ENCODE data around the gene PCCB.

DNA sequence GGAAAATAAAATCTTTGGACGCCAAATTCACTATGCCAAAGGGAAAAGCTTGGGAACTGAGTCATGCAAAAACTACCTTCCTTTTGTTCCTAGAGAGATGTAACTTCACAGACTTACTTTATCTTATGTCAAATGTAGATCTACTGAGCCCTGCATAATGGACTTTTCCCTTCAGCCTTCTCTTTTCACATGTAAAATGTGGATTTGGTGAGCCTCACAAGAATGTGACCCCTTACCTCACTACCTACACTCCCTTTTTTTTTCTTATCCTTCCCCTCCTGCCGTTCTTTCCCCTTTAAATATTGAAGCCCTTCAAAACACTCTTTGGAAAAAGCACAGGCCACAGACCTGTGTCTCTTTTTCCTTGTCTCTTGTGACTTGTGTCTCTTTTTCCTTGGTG lies 14.0 kb upstream of the PCCB start:
- TF ChIP-seq, protein P1, sequence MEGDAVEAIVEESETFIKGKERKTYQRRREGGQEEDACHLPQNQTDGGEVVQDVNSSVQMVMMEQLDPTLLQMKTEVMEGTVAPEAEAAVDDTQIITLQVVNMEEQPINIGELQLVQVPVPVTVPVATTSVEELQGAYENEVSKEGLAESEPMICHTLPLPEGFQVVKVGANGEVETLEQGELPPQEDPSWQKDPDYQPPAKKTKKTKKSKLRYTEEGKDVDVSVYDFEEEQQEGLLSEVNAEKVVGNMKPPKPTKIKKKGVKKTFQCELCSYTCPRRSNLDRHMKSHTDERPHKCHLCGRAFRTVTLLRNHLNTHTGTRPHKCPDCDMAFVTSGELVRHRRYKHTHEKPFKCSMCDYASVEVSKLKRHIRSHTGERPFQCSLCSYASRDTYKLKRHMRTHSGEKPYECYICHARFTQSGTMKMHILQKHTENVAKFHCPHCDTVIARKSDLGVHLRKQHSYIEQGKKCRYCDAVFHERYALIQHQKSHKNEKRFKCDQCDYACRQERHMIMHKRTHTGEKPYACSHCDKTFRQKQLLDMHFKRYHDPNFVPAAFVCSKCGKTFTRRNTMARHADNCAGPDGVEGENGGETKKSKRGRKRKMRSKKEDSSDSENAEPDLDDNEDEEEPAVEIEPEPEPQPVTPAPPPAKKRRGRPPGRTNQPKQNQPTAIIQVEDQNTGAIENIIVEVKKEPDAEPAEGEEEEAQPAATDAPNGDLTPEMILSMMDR (IDR thresholded peaks at IDR 0.05): no peak
- TF ChIP-seq EP300 (IDR thresholded peaks at IDR 0.05): no peak
- TF ChIP-seq POLR2A (IDR thresholded peaks at IDR 0.05): no peak

Data from stomach (tissue), 4 donors.